22Rv1 (cell line): Measurements from ENCODE around the gene BBX.

Experiments used
- H3K27ac ChIP-seq: fragments of 450-650 bp; 2 replicates; pipeline ENCODE4 v1.5.1; 2017
- ZFX ChIP-seq: fragments of 450-650 bp; IDR thresholded peaks from 2 replicates; pipeline ENCODE4 v1.6.1; 2017; ENCODE audit warnings: antibody characterized with exemption, borderline replicate concordance
- TF ChIP-seq, protein P1 (sequence below): fragments of 450-650 bp; IDR thresholded peaks from 2 replicates; pipeline ENCODE4 v1.5.1; 2017; ENCODE audit warnings: mild to moderate bottlenecking

BBX gene

DNA sequence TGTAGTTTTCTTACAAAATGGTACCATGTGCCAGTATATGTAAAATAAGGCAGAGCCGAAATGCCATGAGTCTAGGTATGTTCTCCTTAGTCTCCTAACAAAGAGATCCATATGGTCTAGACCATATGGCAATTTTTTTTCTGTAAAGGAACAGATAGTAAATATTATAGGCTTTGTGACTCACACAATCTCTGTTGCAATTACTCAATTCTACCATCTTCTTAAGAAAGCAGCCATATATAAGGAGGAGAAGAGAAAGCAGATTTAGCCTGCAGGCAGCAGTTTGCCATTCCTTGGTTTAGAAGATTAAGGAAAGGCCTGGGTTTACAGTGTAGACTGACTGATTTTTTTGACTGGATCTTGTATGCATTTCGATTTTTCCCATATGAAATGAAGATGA is 16.3 kb upstream of the BBX start:
- H3K27ac ChIP-seq = no peak overlapping the region
- TF ChIP-seq ZFX = no peak

DNA sequence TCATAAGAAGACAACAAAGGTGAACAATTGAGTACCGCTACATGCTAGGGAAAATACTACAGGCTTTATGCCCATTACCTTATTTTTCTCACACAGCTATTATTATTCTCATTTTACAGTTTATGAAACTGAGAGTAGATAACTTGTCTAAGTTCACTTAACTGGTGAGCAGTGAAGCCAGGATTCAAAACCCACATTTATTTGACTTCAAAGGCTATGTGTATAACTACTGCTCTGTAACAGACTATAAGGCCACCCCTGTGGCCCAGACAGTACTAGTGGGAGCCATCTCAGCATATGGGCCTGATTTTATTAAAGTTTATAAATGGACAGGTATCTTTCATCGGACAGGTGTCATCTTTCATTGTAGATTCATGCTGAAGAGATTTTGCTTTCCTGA is 14.4 kb upstream of the BBX start:
- TF ChIP-seq, protein P1, sequence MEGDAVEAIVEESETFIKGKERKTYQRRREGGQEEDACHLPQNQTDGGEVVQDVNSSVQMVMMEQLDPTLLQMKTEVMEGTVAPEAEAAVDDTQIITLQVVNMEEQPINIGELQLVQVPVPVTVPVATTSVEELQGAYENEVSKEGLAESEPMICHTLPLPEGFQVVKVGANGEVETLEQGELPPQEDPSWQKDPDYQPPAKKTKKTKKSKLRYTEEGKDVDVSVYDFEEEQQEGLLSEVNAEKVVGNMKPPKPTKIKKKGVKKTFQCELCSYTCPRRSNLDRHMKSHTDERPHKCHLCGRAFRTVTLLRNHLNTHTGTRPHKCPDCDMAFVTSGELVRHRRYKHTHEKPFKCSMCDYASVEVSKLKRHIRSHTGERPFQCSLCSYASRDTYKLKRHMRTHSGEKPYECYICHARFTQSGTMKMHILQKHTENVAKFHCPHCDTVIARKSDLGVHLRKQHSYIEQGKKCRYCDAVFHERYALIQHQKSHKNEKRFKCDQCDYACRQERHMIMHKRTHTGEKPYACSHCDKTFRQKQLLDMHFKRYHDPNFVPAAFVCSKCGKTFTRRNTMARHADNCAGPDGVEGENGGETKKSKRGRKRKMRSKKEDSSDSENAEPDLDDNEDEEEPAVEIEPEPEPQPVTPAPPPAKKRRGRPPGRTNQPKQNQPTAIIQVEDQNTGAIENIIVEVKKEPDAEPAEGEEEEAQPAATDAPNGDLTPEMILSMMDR = no peak
- TF ChIP-seq ZFX = no peak
- no peak overlapping the region for H3K27ac ChIP-seq

DNA sequence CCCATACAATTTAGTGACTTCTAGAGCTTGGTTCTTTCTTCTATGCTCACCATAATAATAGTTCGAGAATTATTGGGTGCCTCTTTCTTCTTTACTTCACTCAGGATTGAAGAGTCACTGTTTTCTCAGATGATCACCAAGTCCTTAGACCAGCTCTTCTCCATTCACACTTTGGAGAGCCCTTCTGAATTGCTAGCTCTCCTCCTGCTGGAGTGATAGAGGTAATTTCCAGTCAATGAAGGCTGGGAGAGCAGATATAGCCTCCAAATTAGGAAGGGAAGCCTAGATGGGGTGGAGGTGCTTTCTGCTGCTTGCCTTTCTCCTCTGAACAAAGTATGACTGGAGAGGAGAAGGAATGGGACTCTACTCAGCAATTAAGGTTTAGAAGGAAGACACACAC is 10.7 kb upstream of the BBX start:
- H3K27ac ChIP-seq = no peak overlapping the region
- TF ChIP-seq, protein P1 = no peak
- no peak for TF ChIP-seq ZFX

DNA sequence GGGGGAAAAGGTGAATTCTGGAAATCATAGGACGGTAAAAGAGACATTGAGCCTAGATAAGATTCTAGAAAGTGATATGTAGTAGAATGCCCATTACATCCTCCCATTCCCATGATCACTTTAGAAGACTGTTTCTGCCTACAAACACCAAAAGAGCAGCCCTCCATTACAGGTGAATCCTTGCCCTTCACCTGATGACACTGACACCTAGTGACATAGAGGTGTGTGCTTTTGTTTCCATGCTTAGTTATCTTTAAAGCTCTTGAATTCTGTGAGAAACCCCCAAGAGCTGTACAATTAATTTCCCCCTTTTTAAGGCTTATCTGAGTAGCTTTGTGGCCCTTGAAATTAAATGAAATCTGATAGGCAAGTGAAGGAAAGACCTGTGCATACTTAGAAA is 8.3 kb upstream of the BBX start:
- no peak overlapping the region for H3K27ac ChIP-seq
- TF ChIP-seq, protein P1 = 0 out of 2 replicates have a peak, but pooled peaks have one; percentile 14
- no peak for TF ChIP-seq ZFX

DNA sequence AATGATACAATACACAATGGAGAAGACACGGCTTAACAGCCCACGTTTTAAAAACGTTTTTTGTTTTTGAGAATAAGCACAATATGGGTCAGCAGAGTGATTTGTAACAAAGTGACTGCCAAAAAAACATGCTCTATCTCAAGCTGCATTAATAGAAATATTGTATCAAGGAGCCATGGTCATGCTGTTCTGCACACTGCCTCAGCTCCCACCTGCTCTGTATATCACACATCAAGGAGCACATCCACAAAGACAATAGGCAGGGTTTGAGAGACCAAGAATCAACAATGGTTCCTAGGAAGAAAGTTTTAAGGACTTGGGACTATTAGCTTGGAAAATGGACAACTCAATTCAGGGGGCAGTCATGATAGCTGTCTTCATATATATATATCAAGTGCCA is 6.3 kb upstream of the BBX start:
- no peak overlapping the region for H3K27ac ChIP-seq
- TF ChIP-seq ZFX = no peak
- TF ChIP-seq, protein P1 = no peak

DNA sequence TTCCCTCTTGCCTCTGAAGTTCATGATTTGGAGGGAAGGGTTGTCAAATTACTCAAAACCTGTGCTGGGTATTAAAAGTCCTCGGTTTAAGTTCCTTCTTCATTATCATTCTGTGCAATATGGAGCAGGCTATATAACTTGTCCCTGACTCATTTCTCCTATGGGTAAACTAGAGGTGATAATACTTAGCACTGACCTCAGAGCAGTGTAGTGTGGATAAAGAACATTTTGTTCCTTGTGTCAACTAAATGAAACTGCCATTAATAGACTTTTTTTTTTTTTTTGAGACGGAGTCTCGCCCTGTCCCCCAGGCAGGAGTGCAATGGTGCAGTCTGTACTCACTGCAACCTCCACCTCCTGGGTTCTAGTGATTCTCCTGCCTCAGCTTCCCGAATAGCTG is 2.2 kb upstream of the BBX start:
- H3K27ac ChIP-seq = peak overlapping the region; percentile 87
- TF ChIP-seq, protein P1 = no peak
- no peak for TF ChIP-seq ZFX

DNA sequence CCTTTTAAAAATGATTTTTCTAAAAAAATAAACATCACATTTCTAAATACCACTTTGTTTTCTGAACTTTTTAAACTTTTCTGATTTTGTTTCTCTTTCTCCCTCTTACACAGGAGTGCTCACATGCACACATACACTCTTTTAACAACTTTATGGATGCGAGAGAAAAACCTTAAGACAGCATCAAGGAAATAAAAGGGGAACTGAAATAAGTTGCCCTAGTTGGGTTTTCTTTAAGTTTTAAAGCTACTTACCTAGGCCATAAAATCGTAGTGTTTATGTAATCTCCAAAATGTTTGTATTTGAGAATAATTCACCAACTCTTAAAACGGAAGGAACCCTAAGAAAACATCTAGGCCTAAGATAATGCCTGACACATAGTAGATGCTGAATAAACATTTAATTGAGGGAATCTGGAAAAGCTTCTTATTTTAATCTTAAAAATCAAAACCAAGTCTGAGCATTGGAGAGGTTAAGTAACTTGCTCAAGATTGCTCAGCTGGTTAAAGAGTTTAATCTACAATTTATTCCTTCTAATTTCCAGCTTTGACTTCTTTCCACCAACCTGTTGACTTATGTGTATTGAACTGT is 1.2 kb upstream of the BBX start:
- H3K27ac ChIP-seq = peak overlapping the region; percentile 87
- TF ChIP-seq, protein P1 = no peak
- no peak for TF ChIP-seq ZFX

DNA sequence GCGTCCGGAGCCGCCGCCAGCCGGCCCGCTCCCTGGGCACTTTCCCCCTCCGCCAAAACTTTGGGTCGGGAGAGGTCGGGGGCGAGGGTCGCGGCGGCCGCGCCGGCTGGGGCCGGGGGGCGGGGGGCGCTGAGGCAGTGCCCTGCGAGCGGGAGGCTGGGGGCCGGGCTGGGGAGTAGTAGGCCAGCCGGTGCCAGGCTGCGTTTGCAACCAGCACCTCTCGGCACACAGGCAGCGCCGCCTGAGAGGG is 452 bp downstream of the BBX start:
- peak overlapping the region; percentile 87 for H3K27ac ChIP-seq
- TF ChIP-seq ZFX = no peak
- TF ChIP-seq, protein P1 = no peak
